ENCODE results near the gene ASF1A. TPM values are rescaled to one million over a fixed set of nuclear protein-coding genes. Genes with fewer than 3 reads are reported as not detected.

Gene ASF1A
- 34.4 and 36.5 TPM in 2 replicates for total RNA-seq (2021)
- long read RNA-seq, transcript ASF1A-201 (4 exons, 2,362 nt), result major isoform, 202 of 205 reads
- long read RNA-seq, partial matches to known transcripts, result 2 of 205 reads
- long read RNA-seq, other reads (novel, unspliced or antisense), result 1 of 205 reads

- peaks cover 29 to 38% of the 10 kb centered on the region in 2 experiments for H3K4me1 Mint-ChIP-seq
- no peak within 1 kb of the TSS for H3T11ph ChIP-seq (ENCODE audit: low read length)
- peak; percentile 96 for DNase-seq
- no peaks in the 10 kb centered on the region for H4K20me1 ChIP-seq (ENCODE audit: control insufficient read depth, insufficient read depth, insufficient read length)
- H3K14ac ChIP-seq (ENCODE audit: insufficient read depth, low read length), result peak within 1 kb of the TSS; percentile 89
- no peak within 1 kb of the TSS for H2BK20ac ChIP-seq (ENCODE audit: low read depth, low read length, poor library complexity, severe bottlenecking)
- peak within 1 kb of the TSS; percentile 34 for H2AFZ ChIP-seq (ENCODE audit: low read length)
- no peaks in the 10 kb centered on the region for H3K23me2 ChIP-seq (ENCODE audit: insufficient read length, low read depth, low read length, poor library complexity, severe bottlenecking)
- H3K23ac ChIP-seq (ENCODE audit: insufficient read length, low read depth, low read length), result no peak within 1 kb of the TSS
- peak within 1 kb of the TSS; percentile 95 for H3K27ac ChIP-seq (ENCODE audit: insufficient read length, low read depth, low read length)
- H3K79me2 ChIP-seq (ENCODE audit: insufficient read depth, low read length), result peaks cover 14% of the 10 kb centered on the region; the same call in 1 of the 2 replicates
- TF ChIP-seq CTCF (conservative IDR thresholded peaks at IDR 0.05), result peak; percentile 62; the same call in 2 of the 3 replicates
- H4K8ac ChIP-seq (replicated peaks; ENCODE audit: insufficient read length, low read depth, low read length), result no peak within 1 kb of the TSS
- H2BK15ac ChIP-seq (ENCODE audit: low read depth, low read length), result no peak within 1 kb of the TSS
- no peak within 1 kb of the TSS for H2AK5ac ChIP-seq (ENCODE audit: insufficient read length, low read length)
- peak within 1 kb of the TSS; percentile 87 to 97 for H3K4me3 Mint-ChIP-seq
- H3K36me3 Mint-ChIP-seq (ENCODE audit: insufficient read depth in 1 of 3, low read depth in 3 of 3), result peaks cover 8 to 12% (median 12%) of the 10 kb centered on the region in 3 experiments
- 0 out of 5 replicates have a peak, but pooled peaks cover 0 to 2% of the 10 kb centered on the region in 2 experiments for H3K9me3 Mint-ChIP-seq
- no peak within 1 kb of the TSS for H4K91ac ChIP-seq (ENCODE audit: insufficient read length, low read depth, low read length)
- peak within 1 kb of the TSS; percentile 81 for H3K18ac ChIP-seq (ENCODE audit: insufficient read length, low read depth, low read length)
- H3K4ac ChIP-seq (ENCODE audit: low read depth, low read length), result peak within 1 kb of the TSS; percentile 23; the same call in 1 of the 2 replicates
- H3K9ac ChIP-seq (ENCODE audit: extremely low read depth, insufficient read length, low read length), result peak within 1 kb of the TSS; percentile 89
- H4K5ac ChIP-seq (ENCODE audit: insufficient read length, low read depth, low read length), result peak within 1 kb of the TSS; percentile 87
- peak within 1 kb of the TSS; percentile 80 for H2BK5ac ChIP-seq (ENCODE audit: insufficient read length, low read length)
- no peak within 1 kb of the TSS for H2BK120ac ChIP-seq (ENCODE audit: low read depth, low read length, poor library complexity, severe bottlenecking)
- H3K79me1 ChIP-seq (ENCODE audit: insufficient read depth, low read depth, low read length, poor library complexity, severe bottlenecking), result no peaks in the 10 kb centered on the region
- no peaks in the 10 kb centered on the region for H3K27me3 ChIP-seq (ENCODE audit: insufficient read depth, low read length)
- WGBS (ENCODE audit: extremely low coverage, insufficient read length, low lambda C conversion rate), result no CpG with 5 or more reads among the region's 51 CpGs
- no peaks in the 10 kb centered on the region for H3K27me3 Mint-ChIP-seq (ENCODE audit: low read depth)
- peak within 1 kb of the TSS; percentile 89 for H3K4me2 ChIP-seq (ENCODE audit: insufficient read depth, insufficient read length, low read length)
- no peak within 1 kb of the TSS for H2BK12ac ChIP-seq (ENCODE audit: insufficient read length, low read depth, low read length)
- H3K9me3 ChIP-seq (ENCODE audit: control insufficient read depth, low read depth, low read length), result no peaks in the 10 kb centered on the region
- no peaks in the 10 kb centered on the region for H3K4me1 ChIP-seq (ENCODE audit: insufficient read depth, low read length)
- H3K56ac ChIP-seq (ENCODE audit: insufficient read length, low read depth, low read length), result no peak within 1 kb of the TSS
- peak within 1 kb of the TSS; percentile 99 for H3K27ac Mint-ChIP-seq
Measured at GRCh38 chr6:118893807-118894424, at the start of gene ASF1A. Gene ASF1A (plus strand): TSS chr6:118894152. CDS start chr6:118894414, 262 bp downstream.
